DND-41 (cell line): Measurements from ENCODE around the gene BAX.

Experiments used
- EZH2 ChIP-seq: IDR thresholded peaks from 3 replicates; pipeline ENCODE4 v1.6.1; 2012; ENCODE audit warnings: borderline replicate concordance, low read depth, mild to moderate bottlenecking, moderate library complexity, low read length, inconsistent platforms; ENCODE audit not compliant: severe bottlenecking
- TF ChIP-seq, protein P1 (sequence below): IDR thresholded peaks from 2 replicates; pipeline ENCODE4 v1.5.1; 2012; ENCODE audit warnings: borderline replicate concordance, low read length, moderate library complexity, mild to moderate bottlenecking; ENCODE audit not compliant: poor library complexity, severe bottlenecking; ENCODE audit errors: extremely low read depth

- TF ChIP-seq EZH2: no peak
- TF ChIP-seq, protein P1, sequence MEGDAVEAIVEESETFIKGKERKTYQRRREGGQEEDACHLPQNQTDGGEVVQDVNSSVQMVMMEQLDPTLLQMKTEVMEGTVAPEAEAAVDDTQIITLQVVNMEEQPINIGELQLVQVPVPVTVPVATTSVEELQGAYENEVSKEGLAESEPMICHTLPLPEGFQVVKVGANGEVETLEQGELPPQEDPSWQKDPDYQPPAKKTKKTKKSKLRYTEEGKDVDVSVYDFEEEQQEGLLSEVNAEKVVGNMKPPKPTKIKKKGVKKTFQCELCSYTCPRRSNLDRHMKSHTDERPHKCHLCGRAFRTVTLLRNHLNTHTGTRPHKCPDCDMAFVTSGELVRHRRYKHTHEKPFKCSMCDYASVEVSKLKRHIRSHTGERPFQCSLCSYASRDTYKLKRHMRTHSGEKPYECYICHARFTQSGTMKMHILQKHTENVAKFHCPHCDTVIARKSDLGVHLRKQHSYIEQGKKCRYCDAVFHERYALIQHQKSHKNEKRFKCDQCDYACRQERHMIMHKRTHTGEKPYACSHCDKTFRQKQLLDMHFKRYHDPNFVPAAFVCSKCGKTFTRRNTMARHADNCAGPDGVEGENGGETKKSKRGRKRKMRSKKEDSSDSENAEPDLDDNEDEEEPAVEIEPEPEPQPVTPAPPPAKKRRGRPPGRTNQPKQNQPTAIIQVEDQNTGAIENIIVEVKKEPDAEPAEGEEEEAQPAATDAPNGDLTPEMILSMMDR: no peak
Observed at GRCh38 chr19:48989701-48990291, 35.1 kb downstream of the BAX start.
